NCI-H1436 treated with DMSO at 0.1 percent for 48 hours (cell line): Measurements from ENCODE around the gene LRIT1.

Experiments
- DNase-seq: peaks from one replicate; lab custom pipeline; 2025; lab: John Stamatoyannopoulos, UW

Gene LRIT1

DNA sequence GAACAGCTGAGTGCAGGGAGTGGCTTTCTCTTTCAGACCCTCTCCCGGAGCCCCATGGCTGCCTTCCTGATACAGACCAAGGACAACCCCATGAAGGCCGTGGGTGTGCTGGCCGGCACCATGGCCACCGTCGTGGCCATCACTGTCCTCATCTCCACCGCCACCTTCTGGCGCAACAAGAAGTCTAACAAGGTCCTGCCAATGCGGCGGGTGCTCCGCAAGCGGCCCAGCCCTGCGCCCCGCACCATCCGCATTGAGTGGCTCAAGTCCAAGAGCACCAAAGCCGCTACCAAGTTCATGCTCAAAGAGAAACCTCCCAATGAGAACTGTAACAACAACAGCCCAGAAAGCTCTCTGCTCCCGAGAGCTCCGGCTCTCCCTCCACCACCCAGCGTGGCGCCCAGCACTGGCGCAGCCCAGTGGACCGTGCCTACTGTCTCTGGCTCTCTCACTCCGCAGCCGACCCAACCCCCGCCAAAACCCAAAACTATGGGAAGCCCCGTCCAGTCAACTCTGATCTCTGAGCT lies 27.2 kb downstream of the LRIT1 start:
- DNase-seq: no peak

DNA sequence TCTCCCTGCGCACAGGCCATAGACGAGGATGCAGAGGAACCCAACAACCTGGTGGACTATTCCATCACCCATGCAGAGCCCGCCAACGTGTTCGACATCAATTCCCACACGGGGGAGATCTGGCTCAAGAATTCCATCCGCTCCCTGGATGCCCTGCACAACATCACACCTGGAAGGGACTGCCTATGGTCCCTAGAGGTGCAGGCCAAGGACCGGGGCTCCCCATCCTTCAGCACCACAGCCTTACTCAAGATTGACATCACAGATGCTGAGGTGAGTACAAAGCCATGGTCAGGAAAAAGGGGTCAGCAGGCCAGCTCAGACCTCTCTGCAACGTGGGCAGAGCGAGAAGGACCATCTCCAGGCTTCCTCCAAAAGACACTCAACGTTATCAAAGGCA lies 28.3 kb downstream of the LRIT1 start:
- no peak for DNase-seq

DNA sequence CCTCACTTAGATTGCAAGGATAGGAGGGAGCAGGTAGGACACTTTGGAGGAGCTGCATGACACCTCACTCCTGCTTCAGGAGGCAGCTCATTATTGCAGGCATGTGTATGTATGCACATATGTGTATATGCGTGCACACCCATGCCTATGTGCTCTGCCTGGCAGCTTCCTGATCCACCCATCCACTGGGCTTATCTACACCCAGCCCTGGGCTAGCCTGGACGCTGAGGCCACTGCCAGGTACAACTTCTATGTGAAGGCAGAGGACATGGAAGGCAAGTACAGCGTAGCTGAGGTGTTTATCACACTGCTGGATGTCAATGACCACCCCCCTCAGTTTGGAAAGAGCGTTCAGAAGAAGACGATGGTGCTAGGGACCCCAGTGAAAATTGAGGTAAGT lies 29.3 kb downstream of the LRIT1 start:
- no peak for DNase-seq

DNA sequence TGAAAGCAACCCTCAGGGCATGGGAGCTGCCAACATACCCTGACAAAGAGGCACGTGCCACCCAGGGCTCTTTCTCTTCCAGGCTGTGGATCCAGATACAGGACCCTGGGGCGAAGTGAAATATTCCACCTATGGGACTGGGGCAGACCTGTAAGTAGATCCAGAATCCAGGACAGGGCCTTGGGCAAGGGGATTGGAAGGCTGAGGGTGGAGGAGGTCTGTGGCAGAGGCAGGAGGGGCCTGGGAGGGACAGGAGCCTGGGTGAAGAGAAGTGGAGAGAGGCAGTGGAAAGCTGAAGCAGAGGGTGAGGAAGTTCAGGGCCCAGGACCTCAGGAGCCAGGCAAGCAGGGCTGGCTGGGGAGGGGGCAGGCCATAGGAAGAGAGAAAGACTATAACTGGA lies 29.8 kb downstream of the LRIT1 start:
- DNase-seq: no peak

DNA sequence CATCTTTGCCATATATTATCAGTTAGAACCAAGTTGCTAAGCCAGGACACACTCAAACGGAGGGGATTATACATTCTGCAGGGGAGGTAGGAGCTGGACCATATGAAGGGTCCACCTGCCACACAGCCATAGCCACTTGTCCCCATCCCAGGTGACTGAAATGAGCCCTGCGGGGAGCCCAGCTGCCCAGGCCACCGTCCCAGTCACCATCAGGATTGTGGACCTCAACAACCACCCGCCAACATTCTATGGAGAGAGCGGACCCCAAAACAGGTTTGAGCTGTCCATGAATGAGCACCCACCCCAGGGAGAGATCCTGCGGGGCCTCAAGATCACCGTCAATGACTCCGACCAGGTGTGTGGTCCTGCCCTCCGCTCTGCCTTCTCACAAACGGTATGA lies 33.3 kb downstream of the LRIT1 start:
- no peak for DNase-seq

GRCh38 chr10:84205853-84206525 lies 35.4 kb downstream of the LRIT1 start:
- no peak for DNase-seq

- no peak for DNase-seq
Measured at GRCh38 chr10:84205049-84205852, 36.1 kb downstream of the LRIT1 start.

GRCh38 chr10:84204610-84205009 lies 36.7 kb downstream of the LRIT1 start:
- no peak for DNase-seq

DNA sequence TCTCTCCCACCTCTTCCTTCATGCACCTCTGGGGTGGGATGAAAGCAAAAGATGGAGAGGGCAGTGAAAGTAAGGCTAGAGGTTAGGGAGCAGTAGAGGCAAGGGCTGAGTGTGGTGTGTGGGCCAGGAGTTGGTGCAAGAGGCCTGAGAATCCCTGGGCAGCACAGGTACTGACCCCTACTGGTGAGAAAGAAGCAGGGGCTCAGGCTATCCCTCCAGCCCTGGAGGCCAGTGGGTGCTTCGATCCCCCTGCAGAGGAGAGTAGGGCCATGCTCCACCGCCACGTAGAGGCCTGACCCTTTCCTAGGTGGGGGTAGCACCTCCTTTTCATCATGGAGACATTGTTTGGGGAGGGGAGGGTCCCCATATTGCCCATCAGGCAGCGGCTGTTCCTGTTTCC lies 37.2 kb downstream of the LRIT1 start:
- no peak for DNase-seq

GRCh38 chr10:84202349-84202748 lies 39.0 kb downstream of the LRIT1 start:
- DNase-seq: no peak

DNA sequence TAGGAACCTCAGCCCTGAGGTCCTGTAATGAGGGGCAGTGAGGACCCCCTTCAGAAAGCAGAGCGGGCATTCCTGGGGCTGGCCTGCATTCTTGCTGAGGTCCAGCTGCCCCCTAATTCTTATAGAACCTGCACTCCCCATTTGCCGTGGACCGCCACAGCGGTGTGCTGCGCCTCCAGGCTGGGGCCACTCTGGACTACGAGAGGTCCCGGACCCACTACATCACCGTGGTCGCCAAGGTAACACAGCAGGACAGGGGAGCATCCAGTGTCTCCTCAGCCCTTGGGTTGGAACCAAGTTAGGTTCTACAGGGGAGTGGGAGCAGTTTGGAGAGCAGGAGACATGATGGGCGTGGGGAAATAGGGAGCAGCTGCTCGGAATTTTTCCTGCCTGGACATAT lies 39.7 kb downstream of the LRIT1 start:
- no peak for DNase-seq

GRCh38 chr10:84201244-84201606 lies 40.1 kb downstream of the LRIT1 start:
- no peak for DNase-seq

DNA sequence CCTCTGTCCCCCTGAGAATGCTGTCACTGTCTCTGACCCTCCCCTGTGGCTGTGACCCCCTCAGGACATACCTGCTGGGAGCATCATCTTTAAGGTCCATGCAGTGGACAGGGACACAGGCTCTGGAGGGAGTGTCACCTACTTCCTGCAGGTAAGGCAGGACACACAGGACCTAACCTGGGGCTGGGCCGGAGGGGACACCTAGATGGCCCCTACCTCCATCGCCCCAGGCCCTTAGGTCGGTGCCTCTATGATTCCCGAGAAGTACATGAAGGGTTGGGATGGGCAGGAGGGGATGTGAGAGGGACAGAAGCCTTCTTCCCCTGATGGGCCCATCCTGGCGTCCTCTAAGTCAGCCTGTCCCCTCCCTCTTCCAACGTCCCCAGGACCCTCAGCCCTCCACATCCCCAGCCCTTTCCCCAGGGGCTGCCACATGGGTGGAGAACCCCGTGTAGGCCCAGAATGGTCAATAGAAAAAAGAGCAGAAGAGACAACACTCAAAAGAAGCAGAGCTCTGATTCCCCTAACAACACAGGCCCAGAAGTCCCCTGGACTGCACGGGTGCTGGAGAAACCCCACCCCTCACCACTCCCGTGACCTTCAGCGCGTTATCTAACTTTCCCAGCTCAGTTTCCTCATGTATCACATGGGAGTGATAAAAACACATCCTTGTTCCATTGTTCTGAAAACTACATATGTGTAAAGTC lies 40.7 kb downstream of the LRIT1 start:
- no peak for DNase-seq

GRCh38 chr10:84198206-84198915 lies 43.0 kb downstream of the LRIT1 start:
- DNase-seq: no peak

DNA sequence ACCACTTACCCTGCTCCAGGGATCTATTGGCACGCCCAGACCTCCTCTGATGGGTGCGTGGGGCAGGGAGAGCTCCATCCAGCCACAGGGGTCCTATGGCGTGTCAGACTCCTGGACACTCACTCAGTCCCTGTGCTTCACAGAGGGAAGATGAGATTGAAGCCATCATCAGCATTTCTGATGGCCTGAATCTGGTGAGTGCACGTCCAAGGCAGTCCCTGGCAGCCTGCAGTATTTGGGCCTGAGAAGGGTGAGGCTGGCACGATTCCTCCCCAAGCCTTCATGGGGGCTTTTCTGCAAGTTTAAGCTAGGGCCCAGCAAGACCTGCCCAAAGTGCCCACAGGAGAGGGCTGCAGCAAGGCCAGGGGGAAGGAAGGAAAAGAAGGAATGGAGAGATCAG lies 43.7 kb downstream of the LRIT1 start:
- no peak for DNase-seq

- no peak for DNase-seq
Measured at GRCh38 chr10:84196941-84197340, 44.4 kb downstream of the LRIT1 start.

GRCh38 chr10:84196083-84196482 lies 45.3 kb downstream of the LRIT1 start:
- DNase-seq: no peak

DNA sequence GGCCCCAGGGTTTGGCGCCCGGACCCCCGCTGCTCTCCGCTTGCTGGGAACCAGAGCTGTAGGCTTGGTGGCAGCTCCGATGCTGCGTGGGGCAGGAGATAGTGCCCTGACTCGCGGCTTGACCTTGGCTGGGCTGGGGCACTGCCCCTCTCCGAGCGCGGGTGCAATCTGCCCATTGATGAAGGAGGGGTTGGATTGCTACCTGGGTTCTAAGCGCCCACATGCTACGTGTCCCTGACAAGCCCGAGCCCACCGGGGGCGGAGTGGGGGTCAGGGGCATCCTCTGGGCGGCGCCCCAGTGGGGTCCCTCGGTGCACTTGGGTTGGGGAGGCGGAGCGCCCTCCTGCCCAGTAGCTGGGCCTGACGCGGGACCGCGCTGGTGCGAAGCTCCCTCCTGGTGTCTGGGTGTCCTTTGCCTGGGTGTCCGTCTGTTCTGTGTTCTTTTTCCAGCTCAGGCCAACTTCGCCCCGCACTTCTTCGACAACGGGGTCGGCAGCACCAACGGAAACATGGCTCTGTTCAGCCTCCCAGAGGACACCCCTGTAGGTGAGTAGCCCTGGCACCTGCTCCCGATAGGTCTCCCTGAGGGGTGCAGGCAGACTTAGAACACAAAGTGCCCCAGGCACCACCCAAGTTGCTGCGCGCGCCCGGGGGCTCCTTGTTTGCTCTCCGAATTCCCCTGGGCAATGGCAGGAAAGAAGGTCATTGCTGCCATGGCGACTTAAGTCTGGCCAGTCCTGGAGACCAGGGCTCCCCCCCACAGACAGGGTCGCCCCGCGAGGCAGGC lies 46.1 kb downstream of the LRIT1 start:
- DNase-seq: no peak

GRCh38 chr10:84194424-84195043 lies 46.8 kb downstream of the LRIT1 start, which contains the start of gene CDHR1:
CDHR1 (plus strand) TSS chr10:84194537; CDS start chr10:84194761, 224 bp downstream.
- DNase-seq: no peak

GRCh38 chr10:84193846-84194423 lies 47.4 kb downstream of the LRIT1 start:
- DNase-seq: no peak
